Fibroblast of skin of right quadriceps (primary cell): ENCODE measurements around the gene LSM4.
"Not testable (repeated sequence)": the region's sequence is repeated elsewhere in the genome, so short reads cannot be mapped to it uniquely, and the experiment has no call there.

Source experiments
- DNase-seq: peaks from one replicate; pipeline ENCODE4 v3.0.0-alpha.2; 2013

LSM4 gene

GRCh38 chr19:18322759-18323460 lies at the start of gene LSM4:
Gene LSM4 (minus strand): TSS chr19:18323076. CDS start chr19:18323020, 56 bp downstream.
- DNase-seq: peak; percentile 97

- DNase-seq: no peak
These were observed 45.8 kb upstream of the LSM4 start for GRCh38 chr19:18368504-18369222.

DNA sequence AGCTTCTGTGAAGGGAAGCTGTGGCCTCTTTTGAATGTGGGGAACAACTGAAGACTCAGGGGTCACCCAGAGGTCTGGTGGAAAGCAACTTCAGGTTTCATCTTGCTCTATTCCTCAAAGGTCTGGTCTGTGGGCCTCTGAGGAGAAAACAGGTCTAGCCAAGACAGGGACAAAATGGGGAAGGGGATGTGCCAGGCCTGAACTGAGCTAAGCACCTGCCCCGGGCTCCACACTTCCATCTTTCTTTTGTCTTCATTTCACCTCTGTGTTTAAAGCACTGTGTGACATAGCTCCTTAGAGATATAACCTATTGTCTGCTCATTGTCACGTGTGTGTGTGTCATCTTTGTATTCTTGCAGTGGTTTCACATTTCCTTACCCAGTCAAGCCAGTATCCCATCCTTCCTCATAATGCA lies 43.2 kb upstream of the LSM4 start:
- DNase-seq: no peak

DNA sequence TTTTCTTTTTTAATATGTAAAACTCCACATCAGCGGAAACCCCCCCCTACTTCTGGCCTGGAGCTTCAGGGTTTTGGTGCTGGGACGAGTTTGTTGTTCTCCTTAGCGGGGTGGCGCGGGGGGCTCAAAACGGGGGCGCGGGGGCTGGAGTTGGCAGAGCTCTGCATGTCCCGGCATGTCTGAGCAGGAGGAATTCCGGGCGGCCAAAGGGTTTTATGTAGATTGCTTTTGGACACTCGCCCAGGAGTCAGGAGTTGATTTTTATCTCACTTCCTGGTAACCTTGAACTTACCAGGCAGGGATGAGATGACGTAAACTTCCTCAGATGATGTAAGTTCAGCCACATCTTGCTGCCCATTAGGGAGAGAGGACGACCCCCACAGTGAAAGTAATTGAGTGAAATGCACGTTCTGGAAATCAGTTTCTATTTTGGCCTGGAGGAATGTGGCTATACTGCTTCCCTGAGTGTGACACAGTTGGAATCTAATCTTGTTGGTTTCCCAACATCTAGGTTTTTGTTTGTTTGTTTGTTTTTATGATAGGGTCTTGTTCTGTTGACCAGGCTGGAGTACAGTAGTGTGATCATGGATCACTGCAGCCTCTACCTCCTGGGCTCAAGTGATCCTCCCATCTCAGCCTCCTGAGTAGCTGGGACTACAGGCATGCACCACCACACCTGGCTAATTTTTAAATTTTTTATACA lies 42.1 kb upstream of the LSM4 start:
- DNase-seq: peak; percentile 99

DNA sequence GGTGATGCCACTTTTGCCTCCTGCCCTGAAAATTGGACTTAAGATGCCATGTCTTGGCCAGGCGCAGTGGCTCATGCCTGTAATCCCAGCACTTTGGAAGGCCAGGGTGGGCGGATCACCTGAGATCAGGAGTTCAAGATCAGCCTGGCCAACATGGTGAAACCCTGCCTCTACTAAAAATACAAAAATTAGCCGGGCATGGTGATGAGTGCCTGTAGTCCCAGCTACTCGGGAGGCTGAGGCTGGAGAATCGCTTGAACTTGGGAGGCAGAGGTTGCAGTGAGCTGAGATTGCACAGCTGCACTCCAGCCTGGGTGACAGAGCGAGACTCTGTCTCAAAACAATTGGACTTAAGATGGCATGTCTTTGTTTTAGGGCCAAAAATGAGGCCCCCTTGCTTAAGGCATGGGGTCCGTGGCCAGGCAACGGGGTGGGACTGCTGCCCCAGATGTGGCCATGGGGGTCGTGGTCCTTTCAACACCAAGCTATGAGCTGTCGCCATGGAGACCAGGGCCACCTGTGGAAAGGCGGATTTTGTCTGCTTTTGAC lies 41.5 kb upstream of the LSM4 start:
- not testable (repeated sequence) for DNase-seq

- DNase-seq: no peak
These were observed 40.9 kb upstream of the LSM4 start for GRCh38 chr19:18363787-18364186.

DNA sequence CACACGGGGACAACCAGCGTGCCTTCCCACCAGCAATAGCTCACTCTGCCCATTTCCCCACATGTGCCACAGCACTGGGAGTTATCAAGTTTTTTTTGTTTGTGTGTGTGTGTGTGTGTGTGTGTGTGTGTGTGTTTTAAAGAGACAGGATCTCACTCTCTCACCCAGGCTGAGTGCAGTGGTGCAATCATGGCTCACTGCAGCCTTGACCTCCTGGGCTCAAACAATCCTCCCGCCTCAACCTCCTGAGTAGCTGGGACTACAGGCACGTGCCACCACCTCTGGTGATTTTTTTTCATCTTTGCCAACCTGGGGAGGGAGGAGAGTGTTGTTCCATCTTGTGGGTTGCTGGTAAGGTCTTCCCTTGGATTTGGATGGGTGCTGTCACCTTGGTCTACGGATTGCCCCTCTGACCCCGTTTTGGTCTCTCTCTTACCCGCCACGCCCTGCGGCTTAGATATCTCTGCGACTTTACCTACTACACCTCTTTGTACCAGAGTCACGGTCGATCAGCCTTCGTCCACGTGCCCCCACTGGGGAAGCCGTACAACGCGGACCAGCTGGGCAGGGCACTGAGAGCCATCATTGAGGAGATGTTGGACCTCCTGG lies 40.2 kb upstream of the LSM4 start:
- DNase-seq: no peak

GRCh38 chr19:18361646-18362045 lies 38.8 kb upstream of the LSM4 start:
- no peak for DNase-seq

DNA sequence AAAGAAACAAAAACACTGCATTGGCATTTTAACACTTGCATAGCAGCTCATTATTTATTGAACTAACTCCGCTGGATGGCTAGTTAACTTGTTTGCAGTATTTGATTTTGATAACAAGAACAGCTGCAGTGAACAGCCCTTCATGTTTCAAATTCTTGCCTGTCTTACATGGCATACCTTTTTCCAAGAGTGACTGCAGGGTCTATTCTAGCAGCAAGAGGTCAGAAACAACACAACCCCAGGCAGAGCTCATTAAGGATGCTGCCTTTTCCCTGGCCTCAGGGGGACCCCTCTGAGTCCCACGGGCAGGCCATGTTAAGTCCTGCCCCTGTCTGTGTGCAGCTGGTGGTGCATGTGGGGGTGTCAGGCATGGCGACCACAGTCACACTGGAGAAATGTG lies 34.2 kb upstream of the LSM4 start:
- no peak for DNase-seq

DNA sequence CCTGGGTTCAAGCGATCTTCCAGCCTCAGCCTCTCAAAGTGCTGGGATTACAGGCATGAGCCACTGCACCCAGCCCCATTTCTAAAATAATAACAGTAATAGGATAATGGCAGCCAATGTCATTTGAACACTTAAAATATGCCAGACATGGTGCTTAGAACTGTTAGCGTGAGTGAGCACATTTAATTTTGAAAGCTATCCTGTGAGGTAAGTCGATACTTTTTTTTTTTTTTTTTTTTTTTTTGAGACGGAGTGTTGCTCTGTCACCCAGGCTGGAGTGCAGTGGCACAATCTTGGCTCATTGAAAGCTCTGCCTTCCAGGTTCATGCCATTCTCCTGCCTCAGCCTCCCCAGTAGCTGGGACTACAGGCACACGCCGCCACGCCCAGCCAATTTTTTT lies 31.9 kb upstream of the LSM4 start:
- DNase-seq: not testable (repeated sequence)

- DNase-seq: no peak
These were observed 30.6 kb upstream of the LSM4 start for GRCh38 chr19:18353378-18354005.

- DNase-seq: no peak
These were observed 28.7 kb upstream of the LSM4 start for GRCh38 chr19:18351544-18351943.

DNA sequence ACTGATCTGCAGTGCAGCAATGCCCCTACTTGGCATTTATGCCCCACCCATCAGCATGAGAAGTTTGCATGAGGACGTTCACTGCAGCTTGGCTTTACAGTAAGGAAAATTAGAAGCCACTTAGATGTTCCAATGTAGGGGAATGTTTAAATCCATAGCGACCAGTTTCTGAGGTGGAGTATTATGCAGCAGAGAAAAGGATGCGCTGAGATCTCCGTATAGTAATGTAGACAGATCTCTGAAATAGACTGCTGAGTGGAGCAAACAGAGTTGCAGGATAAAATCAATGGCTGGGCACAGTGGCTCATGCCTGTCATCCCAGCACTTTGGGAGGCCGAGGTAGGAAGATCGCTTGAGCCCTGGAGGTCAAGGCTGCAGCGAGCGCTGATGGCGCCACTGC lies 27.6 kb upstream of the LSM4 start:
- DNase-seq: no peak

DNA sequence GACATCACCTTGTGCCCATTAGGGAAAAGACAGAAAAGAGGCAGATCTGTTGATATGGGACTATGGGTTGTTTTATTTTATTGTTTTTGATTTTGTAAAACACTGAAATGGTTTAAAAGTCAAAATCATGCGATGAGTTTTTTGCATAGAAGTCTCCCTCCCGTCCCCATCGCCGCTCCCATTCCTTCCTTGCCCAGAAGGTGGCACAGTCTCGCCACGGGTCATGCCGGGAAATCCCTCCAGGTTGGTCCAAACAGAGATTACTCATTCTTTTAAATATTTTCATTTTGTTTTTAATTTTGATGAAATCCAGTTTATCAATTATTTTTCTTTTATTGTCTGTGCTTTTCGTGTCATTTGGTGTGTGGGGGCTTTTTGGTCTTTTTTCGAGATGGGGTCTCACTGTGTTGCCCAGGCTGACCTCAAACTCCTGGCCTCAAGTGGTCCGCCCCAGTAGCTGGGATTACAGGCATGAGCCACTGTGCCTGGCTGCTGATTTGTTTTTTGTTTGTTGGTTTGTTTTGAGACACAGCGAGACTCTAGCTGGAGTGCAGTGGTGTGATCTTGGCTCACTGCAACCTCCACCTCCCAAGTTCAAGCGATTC lies 26.8 kb upstream of the LSM4 start:
- peak; percentile 52 for DNase-seq

GRCh38 chr19:18348818-18349339 lies 26.0 kb upstream of the LSM4 start:
- DNase-seq: not testable (repeated sequence)

DNA sequence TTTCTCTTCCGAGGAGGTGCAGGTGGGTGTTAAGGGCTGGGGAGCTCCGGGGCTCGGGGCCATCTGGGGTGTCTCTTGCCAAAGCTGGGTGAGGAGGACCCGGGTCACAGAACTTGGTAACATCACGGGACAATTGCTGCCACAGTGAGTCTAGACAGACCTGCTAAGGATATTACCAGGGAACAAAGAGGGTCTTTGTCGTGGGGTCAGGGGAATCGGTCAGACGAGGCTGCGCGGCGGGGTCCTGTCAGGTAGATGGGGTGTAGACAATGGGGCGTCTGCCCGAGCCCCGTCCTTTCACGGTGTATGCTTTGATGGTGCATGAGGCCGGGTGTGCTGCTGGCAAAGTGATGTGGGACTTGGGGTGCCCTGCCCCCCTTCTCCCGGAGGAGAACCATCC lies 25.3 kb upstream of the LSM4 start:
- no peak for DNase-seq

DNA sequence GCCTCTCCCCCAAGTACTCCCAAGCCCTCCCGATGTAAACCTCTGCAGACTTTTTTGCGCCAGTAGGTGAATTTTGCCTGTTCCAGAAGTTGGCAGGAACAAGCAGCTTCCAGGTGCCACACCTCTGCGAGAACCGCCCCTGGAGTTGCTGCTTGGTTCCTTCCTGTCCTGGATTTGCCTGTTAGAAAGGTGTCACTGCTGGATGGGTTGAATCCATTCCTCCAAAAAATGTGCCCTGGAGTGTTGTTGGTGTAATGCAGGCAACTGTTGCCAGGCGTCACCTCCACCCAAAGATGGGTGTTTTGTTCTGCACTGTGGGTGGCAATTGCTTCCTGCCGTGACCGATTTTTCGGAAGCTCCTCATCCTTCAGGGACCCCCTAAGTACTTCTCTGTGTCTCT lies 23.2 kb upstream of the LSM4 start:
- no peak for DNase-seq

DNA sequence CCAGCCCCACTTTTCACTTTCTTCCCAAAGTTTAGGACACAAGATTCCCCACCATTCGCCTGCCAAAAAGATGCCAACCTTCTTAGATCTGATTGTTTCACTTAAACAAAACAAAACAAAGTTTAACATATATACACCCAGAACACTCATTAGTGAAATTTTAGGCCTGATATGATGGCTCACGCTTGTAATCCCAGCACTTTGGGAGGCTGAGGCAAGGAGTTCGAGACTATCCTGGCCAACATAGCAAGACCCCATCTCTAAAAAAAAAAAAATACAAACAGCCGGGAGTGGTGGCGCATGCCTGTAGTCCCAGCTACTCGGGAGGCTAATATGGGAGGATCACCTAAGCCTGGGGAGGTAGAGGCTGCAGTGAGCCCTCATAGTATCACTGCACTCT lies 22.4 kb upstream of the LSM4 start:
- no peak for DNase-seq

DNA sequence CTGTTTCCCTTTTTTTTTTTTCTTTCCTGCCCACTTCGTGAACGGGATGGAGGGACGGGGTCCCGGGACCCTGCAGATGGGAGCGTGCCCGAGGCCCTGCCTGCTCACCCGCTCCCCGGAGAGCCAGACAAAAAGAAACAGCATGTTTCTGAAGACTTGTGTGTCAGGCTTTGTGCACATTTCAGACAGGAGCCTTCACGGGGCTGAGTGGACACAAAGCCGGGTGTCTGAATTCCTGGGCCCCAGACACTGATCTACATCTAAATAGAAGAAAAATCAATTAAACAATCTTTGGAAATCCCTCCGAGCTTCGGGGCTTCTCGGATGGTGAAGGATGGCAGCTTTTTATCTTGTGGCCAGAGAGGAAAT lies 21.7 kb upstream of the LSM4 start:
- DNase-seq: no peak

DNA sequence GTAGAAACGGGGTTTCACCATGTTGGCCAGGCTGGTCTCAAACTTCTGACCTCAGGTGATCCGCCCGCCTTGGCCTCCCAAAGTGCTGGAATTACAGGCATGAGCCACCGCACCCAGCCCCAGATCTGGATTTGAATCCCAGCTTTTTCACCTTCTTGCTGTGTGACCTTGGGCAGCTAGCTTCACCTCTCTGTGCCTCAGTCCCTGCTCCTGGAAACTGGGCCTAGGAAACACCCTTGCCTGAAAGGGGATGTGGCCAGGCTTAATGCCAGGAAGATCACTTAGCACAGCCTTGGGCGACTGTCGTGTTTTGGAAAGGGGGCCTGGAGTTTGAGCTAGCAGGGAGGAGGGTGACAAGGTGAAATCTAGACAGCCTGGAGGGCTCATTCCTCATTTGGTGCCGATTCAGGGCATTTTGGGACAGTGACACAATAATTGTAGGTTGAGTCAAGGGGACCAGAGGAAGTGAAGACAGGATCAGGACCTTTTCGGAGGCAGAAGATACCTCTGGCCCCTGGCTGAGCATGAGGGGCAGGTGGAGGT lies 19.3 kb upstream of the LSM4 start:
- no peak for DNase-seq

- DNase-seq: peak; percentile 42
These were observed 18.4 kb upstream of the LSM4 start for GRCh38 chr19:18340990-18341868.
